HCT116 (cell line): ENCODE results near the gene KLHL20. TPM values are rescaled to one million over a fixed set of nuclear protein-coding genes. Genes with fewer than 3 reads are reported as not detected.

Experiments
- ATAC-seq: fragments of 200-7000 bp; cut with Tn5 transposase; 2 replicates; pipeline ENCODE4 v1.9.1; 2020; ENCODE audit warnings: mild to moderate bottlenecking, moderate library complexity
- BruUV-seq: library from RNA; stranded (reverse); fragments of 400-500 nt; replicated peaks from 2 replicates; lab custom pipeline; 2021; lab: Mats Ljungman, UMichigan
- CTCF ChIA-PET: fragments of 300-600 bp; sonication (Branson Sonifier 250); formaldehyde crosslinking; loops from one replicate; lab custom pipeline; 2021; ENCODE audit warnings: antibody characterized with exemption; lab: Charles Lee
- POLR2A ChIA-PET: fragments of 300-600, 350-600 bp; sonication (Branson Sonifier 250); formaldehyde crosslinking; loops from one replicate; lab custom pipeline; 2021; ENCODE audit warnings: antibody characterized with exemption; lab: Charles Lee
- RAD21 ChIA-PET, 2 experiments: fragments of 300-600 bp; sonication (Branson Sonifier 250); formaldehyde crosslinking; loops; one replicate each; lab custom pipeline; 2023; ENCODE audit warnings: low total read pairs in 2 of 2; ENCODE audit not compliant: uncharacterized antibody in 2 of 2, unreplicated experiment in 2 of 2, low non-redundant PET in 1 of 2; lab: Charles Lee
- DNase-seq: peaks from one replicate; pipeline ENCODE4 v3.0.0-alpha.2; 2010; ENCODE audit warnings: low read depth, low spot score
- H2AFZ ChIP-seq: fragments of 200-600 bp; shearing (Covaris generic), sonication (generic); 2 replicates; pipeline ENCODE4 v1.6.1; 2017; ENCODE audit warnings: low read depth, mixed run types, mixed read lengths, antibody characterized with exemption, low read length; ENCODE audit not compliant: poor library complexity, severe bottlenecking
- H3K27ac ChIP-seq: 2 replicates; pipeline ENCODE4 v1.5.1; 2012; ENCODE audit warnings: low read depth, low read length
- H3K27me3 ChIP-seq: fragments of 200-600 bp; sonication (generic); 2 replicates; pipeline ENCODE4 v1.6.1; 2016; ENCODE audit warnings: mixed run types, low read length, mixed read lengths; ENCODE audit not compliant: insufficient read depth
- H3K36me3 ChIP-seq, 2 experiments: fragments of 200-500 bp in 1 of 2; fragments of 200-600 bp in 1 of 2; sonication (Bioruptor generic) in 1 of 2; sonication (generic) in 1 of 2; 2 replicates each; pipeline versions ENCODE4 v1.5.1 to v1.6.1; 2014 to 2016; ENCODE audit warnings: low read length in 2 of 2, inconsistent platforms in 1 of 2, mixed read lengths in 1 of 2, mixed run types in 1 of 2; ENCODE audit not compliant: insufficient read depth in 2 of 2, control insufficient read depth in 1 of 2
- H3K4me1 ChIP-seq, 2 experiments: fragments of 200-600 bp in 1 of 2; sonication (generic) in 1 of 2; 2 replicates each; pipeline versions ENCODE4 v1.5.1 to v1.6.1; 2012 to 2017; ENCODE audit warnings: low read length in 2 of 2, inconsistent platforms in 1 of 2, mild to moderate bottlenecking in 1 of 2, mixed read lengths in 1 of 2, mixed run types in 1 of 2, moderate library complexity in 1 of 2; ENCODE audit not compliant: insufficient read depth in 2 of 2, control insufficient read depth in 1 of 2
- H3K4me2 ChIP-seq: fragments of 200-600 bp; sonication (generic); 2 replicates; pipeline ENCODE4 v1.6.1; 2017; ENCODE audit warnings: mixed run types, low read length, mixed read lengths
- H3K4me3 ChIP-seq, 2 experiments: fragments of 200-600 bp in 1 of 2; sonication (generic) in 1 of 2; replicated peaks in 1 of 2; 2 replicates each; pipeline ENCODE4 v1.5.1; 2011 to 2016; ENCODE audit warnings: low read length in 2 of 2, control low read depth in 1 of 2, low read depth in 1 of 2, mild to moderate bottlenecking in 1 of 2, mixed read lengths in 1 of 2, mixed run types in 1 of 2
- H3K79me2 ChIP-seq: fragments of 200-600 bp; sonication (generic); 2 replicates; pipeline ENCODE4 v1.6.1; 2017; ENCODE audit warnings: mild to moderate bottlenecking, mixed run types, low read length, moderate library complexity, mixed read lengths; ENCODE audit not compliant: insufficient read depth
- H3K9ac ChIP-seq: fragments of 200-600 bp; sonication (generic); 2 replicates; pipeline ENCODE4 v1.6.1; 2016; ENCODE audit warnings: low read length, mixed read lengths
- H3K9me2 ChIP-seq: fragments of 200-600 bp; sonication (generic), shearing (Covaris generic); 2 replicates; pipeline ENCODE4 v1.6.1; 2017; ENCODE audit warnings: mixed run types, mild to moderate bottlenecking, moderate library complexity; ENCODE audit not compliant: insufficient read depth
- H3K9me3 ChIP-seq, 2 experiments: fragments of 200-500 bp in 1 of 2; fragments of 200-600 bp in 1 of 2; sonication (Bioruptor generic) in 1 of 2; sonication (generic) in 1 of 2; 2 replicates each; pipeline ENCODE4 v1.6.1; 2014 to 2017; ENCODE audit warnings: low read length in 2 of 2, mixed read lengths in 2 of 2, inconsistent platforms in 1 of 2, low read depth in 1 of 2, mild to moderate bottlenecking in 1 of 2, mixed run types in 1 of 2, moderate library complexity in 1 of 2; ENCODE audit not compliant: control insufficient read depth in 1 of 2, insufficient read depth in 1 of 2
- H4K20me1 ChIP-seq: fragments of 200-600 bp; sonication (generic), shearing (Covaris generic); 2 replicates; pipeline ENCODE4 v1.6.1; 2017; ENCODE audit warnings: mixed run types, mild to moderate bottlenecking, moderate library complexity; ENCODE audit not compliant: insufficient read depth
- CEBPB ChIP-seq: IDR thresholded peaks from 2 replicates; pipeline ENCODE4 v1.6.1; 2012; ENCODE audit warnings: low read depth
- ELF1 ChIP-seq: IDR thresholded peaks from 2 replicates; pipeline ENCODE4 v1.6.1; 2012; ENCODE audit warnings: low read depth, borderline replicate concordance
- EZH2 ChIP-seq: fragments of 200-600 bp; sonication (generic); IDR thresholded peaks from 2 replicates; pipeline ENCODE4 v1.6.1; 2017; ENCODE audit warnings: antibody characterized with exemption, mixed run types
- EZH2phosphoT487 ChIP-seq: fragments of 200-600 bp; IDR thresholded peaks from 2 replicates; pipeline ENCODE4 v1.6.1; 2018; ENCODE audit warnings: antibody characterized with exemption, borderline replicate concordance
- FOSL1 ChIP-seq: IDR thresholded peaks from 2 replicates; pipeline ENCODE4 v1.6.1; 2012; ENCODE audit warnings: low read depth
- JUND ChIP-seq: IDR thresholded peaks from 2 replicates; pipeline ENCODE4 v1.6.1; 2012
- MAX ChIP-seq: IDR thresholded peaks from 2 replicates; pipeline ENCODE4 v1.6.1; 2012
- POLR2A ChIP-seq: IDR thresholded peaks from 2 replicates; pipeline ENCODE4 v1.7.0; 2011; ENCODE audit warnings: borderline replicate concordance; ENCODE audit not compliant: insufficient read depth, insufficient read length; ENCODE audit errors: extremely low read depth
- POLR2AphosphoS5 ChIP-seq: IDR thresholded peaks from 2 replicates; pipeline ENCODE4 v1.6.1; 2011; ENCODE audit warnings: mild to moderate bottlenecking, low read depth, low read length, moderate library complexity
- RAD21 ChIP-seq: IDR thresholded peaks from 2 replicates; pipeline ENCODE4 v1.6.1; 2012; ENCODE audit warnings: low read depth, mild to moderate bottlenecking
- REST ChIP-seq: IDR thresholded peaks from 2 replicates; pipeline ENCODE4 v1.6.1; 2012; ENCODE audit warnings: low read depth
- SP1 ChIP-seq: IDR thresholded peaks from 2 replicates; pipeline ENCODE4 v1.6.1; 2012; ENCODE audit warnings: low read depth
- SRF ChIP-seq: IDR thresholded peaks from 2 replicates; pipeline ENCODE4 v1.6.1; 2012; ENCODE audit warnings: low read depth
- TCF7L2 ChIP-seq: IDR thresholded peaks from 2 replicates; pipeline ENCODE4 v1.7.0; 2011; ENCODE audit warnings: borderline replicate concordance, inconsistent platforms; ENCODE audit not compliant: insufficient read depth, insufficient read length; ENCODE audit errors: extremely low read depth
- YY1 ChIP-seq: IDR thresholded peaks from 2 replicates; pipeline ENCODE4 v1.6.1; 2011; ENCODE audit warnings: low read length, low read depth, moderate library complexity, mild to moderate bottlenecking; ENCODE audit not compliant: insufficient replicate concordance; ENCODE audit errors: extremely low read depth
- ZBTB33 ChIP-seq: IDR thresholded peaks from 2 replicates; pipeline ENCODE4 v1.6.1; 2011; ENCODE audit warnings: mild to moderate bottlenecking, low read length, moderate library complexity; ENCODE audit not compliant: insufficient replicate concordance; ENCODE audit errors: extremely low read depth
- ZFX ChIP-seq: fragments of 450-650 bp; IDR thresholded peaks from 2 replicates; pipeline ENCODE4 v1.6.1; 2017
- intact Hi-C: fragments of 100-400 bp; cut with micrococcal nuclease; formaldehyde crosslinking; loops from 2 replicates; pipeline ENCODE4 v1.10.0; 2022
- total RNA-seq: library from RNA; stranded (reverse); gene quantifications from one replicate; pipeline ENCODE4 v1.2.1, GENCODE V29; 2021; ENCODE audit not compliant: unreplicated experiment

Gene KLHL20
- total RNA-seq, 1 experiment from 2014 or later = 16.2 TPM

GRCh38 chr1:173789841-173790240 is 75.1 kb downstream of the KLHL20 start:
- ATAC-seq = no peak
- no peaks in the 10 kb centered on the region for H3K4me1 ChIP-seq
- CTCF ChIA-PET = no interaction called here
- no peak overlapping the region for H3K4me2 ChIP-seq
- peaks cover 0 to 10% of the 10 kb centered on the region in 2 experiments; a peak in 1 of 4 replicates for H3K36me3 ChIP-seq
- no peak overlapping the region for H3K9ac ChIP-seq
- no peaks in the 10 kb centered on the region for H3K9me2 ChIP-seq
- no peak overlapping the region for H3K4me3 ChIP-seq
- H2AFZ ChIP-seq = no peak overlapping the region
- no peak for DNase-seq
- no TSS peak for BruUV-seq
- H3K27ac ChIP-seq = no peak overlapping the region
- no peaks in the 10 kb centered on the region for H3K9me3 ChIP-seq
- RAD21 ChIA-PET = no interaction called here
- POLR2A ChIA-PET = interaction anchor here (0.6 kb wide), 1 partner anchor 55 kb away, joined by 3 read pairs; no protein-coding TSS in a partner anchor
- intact Hi-C loops = no loop called here
- no peaks in the 10 kb centered on the region for H4K20me1 ChIP-seq
- H3K79me2 ChIP-seq = no peaks in the 10 kb centered on the region
- H3K27me3 ChIP-seq = no peaks in the 10 kb centered on the region
- TF ChIP-seq ZFX = no peak
- TF ChIP-seq TCF7L2 = no peak
- no peak for TF ChIP-seq ELF1
- no peak for TF ChIP-seq YY1
- no peak for TF ChIP-seq MAX
- TF ChIP-seq POLR2A = no peak
- TF ChIP-seq ZBTB33 = no peak
- no peak for TF ChIP-seq EZH2phosphoT487
- no peak for TF ChIP-seq FOSL1
- no peak for TF ChIP-seq REST
- no peak for TF ChIP-seq JUND
- TF ChIP-seq SP1 = no peak
- no peak for TF ChIP-seq RAD21
- no peak for TF ChIP-seq SRF
- TF ChIP-seq EZH2 = no peak
- TF ChIP-seq POLR2AphosphoS5 = no peak
- TF ChIP-seq CEBPB = no peak
- TF ChIP-seq, all 23 proteins: peak for 0
